HG02970 (cell line): ENCODE data around the gene DDR1.

Experiments used
- ATAC-seq: cut with Tn5 transposase; IDR thresholded peaks from one replicate; pipeline ENCODE4 v1.9.1; 2021; ENCODE audit warnings: mild to moderate bottlenecking, moderate library complexity, moderate number of reproducible peaks; ENCODE audit not compliant: unreplicated experiment, low FRiP score

DDR1 gene

DNA sequence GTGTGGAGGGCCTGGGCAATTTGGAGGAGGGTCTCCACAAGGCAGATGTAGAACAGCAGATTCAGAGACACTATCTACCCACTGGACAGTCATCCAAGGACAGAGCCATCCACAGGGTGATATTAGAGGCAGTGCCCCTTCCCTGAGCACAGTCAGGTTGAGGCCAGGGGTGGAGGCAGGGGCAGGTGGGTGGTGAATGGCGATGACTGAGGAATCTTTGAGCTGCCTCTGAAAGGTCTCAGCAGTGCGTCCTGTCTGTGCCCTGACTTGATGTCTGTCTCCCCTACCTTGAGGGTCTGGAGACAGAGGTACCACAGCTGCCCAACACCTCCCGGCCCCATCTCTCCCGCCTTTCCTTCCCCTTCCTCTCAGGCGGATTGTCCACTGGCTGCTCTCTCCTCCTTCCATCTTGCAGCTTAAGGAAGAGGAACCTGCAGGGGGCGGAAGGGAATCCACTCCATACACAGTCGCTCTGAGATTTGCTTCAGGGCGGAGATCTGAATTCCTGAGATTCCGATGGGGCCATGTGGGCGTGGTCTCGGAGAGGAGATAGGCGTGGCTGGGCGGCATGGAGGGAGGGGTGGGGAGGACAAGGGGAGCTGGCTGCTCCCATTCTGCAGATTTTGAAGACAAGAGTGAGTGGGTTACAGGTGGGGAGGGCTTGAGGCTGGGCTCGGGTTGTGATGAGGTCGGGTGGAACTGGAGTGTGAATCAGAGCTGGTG is 58.2 kb downstream of the DDR1 start:
- no peak for ATAC-seq

DNA sequence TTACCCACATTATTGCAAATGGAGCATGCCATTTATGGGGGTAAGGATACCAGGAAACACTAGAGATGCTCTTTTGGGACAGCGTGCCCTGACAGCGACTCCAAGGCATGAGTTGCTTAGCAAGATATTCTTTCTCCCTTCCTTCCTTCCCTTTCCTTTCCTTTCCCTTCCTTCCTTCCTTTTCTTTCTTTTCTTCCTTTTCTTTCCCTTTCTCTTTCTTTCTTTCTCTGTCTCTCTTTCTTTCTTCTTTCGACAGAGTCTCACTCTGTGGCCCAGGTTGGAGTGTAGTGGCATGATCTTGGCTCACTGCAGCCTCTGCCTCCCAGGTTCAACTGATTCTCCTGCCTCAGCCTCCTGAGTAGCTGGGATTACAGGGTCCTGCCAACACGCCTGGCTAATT is 59.7 kb downstream of the DDR1 start:
- no peak for ATAC-seq

- ATAC-seq: no peak
These were observed 61.0 kb downstream of the DDR1 start for GRCh38 chr6:30945281-30945680.

DNA sequence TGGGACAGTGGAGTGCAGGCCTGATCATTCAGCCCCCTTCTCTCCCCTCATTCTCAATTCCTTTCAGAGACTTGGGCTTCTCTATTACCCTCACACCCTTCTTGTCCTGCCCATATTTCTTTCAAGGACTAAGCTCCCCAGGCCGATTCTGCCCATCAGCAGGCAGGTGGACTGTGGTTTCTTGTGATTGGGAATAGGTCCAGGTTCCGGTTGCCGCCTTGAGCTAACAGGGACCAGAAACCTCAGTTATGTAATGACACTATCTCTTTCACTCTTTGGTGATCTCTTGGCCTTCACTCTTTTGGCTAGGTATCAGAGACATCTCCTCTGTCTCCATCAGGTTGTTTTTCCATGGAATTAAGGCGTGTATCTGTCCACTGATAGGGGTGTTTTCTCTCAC is 62.9 kb downstream of the DDR1 start:
- ATAC-seq: no peak

- ATAC-seq: no peak
These were observed 64.5 kb downstream of the DDR1 start for GRCh38 chr6:30948811-30949210.
